DMS53 (cell line): ENCODE results near the gene L3MBTL2.

Experiments used
- DNase-seq: peaks from one replicate; lab custom pipeline; 2025; lab: John Stamatoyannopoulos, UW

The L3MBTL2 gene

DNA sequence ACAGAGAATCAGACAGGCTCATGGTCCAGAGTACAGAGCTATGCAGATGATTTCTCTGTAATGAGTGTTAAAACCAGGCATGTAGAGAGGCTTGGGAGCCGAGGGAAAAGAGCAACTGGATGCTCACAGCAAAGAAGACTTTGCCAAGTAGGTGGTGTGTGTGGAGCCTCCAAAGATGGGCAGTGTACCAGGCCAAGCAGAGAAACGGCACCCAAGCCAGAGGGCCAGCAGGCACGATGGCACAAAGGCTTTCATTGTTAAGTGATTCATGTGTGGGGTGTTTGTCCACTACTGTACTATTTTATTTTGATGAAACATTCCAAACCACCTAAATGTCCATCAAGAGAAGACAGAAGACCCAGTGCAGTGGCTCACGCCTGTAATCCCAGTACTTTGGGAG, 69.7 kb downstream of the L3MBTL2 start:
- no peak for DNase-seq

DNA sequence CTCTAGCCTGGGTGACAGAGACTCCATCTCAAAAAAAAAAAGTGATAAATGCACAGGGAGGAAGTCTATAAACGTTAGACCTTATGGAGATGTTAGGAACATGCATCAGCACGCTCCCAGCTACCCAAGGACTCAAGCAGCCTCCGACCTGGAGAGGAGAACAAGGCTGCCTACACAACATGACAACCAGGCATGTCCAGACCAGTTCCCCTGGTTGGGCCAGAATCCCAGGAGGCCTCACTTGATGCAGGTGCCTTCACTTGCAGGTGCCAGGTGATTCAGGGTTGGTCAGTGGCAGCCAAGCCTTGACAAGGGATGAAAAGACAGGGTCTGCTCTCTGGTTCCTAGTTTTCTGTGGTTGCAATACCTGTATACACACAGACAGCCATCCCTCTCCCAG, 75.0 kb downstream of the L3MBTL2 start:
- no peak for DNase-seq

DNA sequence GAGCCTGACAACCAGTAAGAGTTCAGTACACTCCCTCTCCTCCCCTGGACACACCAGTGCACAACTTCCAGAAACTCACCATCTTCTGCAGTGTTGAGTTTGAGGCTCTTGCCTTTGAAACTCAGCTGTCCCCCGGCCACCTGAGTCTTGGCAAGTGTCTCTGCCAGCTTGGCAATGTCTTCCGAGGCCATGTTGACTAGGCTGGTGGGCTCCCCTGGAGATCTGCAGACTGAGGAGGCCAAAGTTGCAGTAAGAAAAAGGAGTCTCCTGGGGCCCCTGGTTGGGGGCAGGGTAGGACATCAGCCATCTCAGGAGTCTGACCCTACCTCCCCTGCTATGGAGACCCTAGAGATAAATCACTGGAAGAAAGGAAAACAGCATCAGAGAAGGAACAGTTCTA, 75.7 kb downstream of the L3MBTL2 start:
- no peak for DNase-seq
